VCaP (cell line): Measurements from ENCODE around the gene GRK3.
"Not testable (repeated sequence)": the region's sequence is repeated elsewhere in the genome, so short reads cannot be mapped to it uniquely, and the experiment has no call there.

Source experiments
- H3K27ac ChIP-seq: fragments of 450-650 bp; 2 replicates; pipeline ENCODE4 v1.5.1; 2017
- TF ChIP-seq, protein P1 (sequence below): fragments of 450-650 bp; conservative IDR thresholded peaks from 2 replicates; pipeline ENCODE4 v1.5.1; 2017; ENCODE audit warnings: mild to moderate bottlenecking, moderate library complexity

Gene GRK3

DNA sequence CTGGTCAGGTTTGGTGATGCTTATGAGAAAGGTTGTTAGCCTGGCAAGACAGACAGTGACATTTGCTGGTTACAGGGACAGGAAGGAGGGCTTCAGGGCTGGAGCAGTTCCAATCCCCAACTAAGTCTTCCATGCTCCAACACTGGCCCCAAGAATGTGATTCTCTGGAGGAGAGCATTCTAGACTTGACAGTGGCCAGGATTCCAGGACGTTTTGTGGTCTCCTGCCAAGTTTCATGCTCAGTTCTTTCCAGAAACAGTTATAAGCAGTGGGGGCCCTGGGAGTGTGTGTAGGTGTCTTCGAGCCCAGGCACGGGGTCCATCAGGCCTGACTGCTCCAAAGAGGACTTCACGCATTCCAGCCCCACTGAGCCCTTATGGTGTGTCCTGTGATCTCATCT lies 8.9 kb upstream of the GRK3 start:
- H3K27ac ChIP-seq: peak overlapping the region; percentile 34; the same call in 1 of the 2 replicates
- TF ChIP-seq, protein P1, sequence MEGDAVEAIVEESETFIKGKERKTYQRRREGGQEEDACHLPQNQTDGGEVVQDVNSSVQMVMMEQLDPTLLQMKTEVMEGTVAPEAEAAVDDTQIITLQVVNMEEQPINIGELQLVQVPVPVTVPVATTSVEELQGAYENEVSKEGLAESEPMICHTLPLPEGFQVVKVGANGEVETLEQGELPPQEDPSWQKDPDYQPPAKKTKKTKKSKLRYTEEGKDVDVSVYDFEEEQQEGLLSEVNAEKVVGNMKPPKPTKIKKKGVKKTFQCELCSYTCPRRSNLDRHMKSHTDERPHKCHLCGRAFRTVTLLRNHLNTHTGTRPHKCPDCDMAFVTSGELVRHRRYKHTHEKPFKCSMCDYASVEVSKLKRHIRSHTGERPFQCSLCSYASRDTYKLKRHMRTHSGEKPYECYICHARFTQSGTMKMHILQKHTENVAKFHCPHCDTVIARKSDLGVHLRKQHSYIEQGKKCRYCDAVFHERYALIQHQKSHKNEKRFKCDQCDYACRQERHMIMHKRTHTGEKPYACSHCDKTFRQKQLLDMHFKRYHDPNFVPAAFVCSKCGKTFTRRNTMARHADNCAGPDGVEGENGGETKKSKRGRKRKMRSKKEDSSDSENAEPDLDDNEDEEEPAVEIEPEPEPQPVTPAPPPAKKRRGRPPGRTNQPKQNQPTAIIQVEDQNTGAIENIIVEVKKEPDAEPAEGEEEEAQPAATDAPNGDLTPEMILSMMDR: no peak

GRCh38 chr22:25557218-25557617 lies 7.3 kb upstream of the GRK3 start:
- H3K27ac ChIP-seq: no peak overlapping the region
- TF ChIP-seq, protein P1: no peak

DNA sequence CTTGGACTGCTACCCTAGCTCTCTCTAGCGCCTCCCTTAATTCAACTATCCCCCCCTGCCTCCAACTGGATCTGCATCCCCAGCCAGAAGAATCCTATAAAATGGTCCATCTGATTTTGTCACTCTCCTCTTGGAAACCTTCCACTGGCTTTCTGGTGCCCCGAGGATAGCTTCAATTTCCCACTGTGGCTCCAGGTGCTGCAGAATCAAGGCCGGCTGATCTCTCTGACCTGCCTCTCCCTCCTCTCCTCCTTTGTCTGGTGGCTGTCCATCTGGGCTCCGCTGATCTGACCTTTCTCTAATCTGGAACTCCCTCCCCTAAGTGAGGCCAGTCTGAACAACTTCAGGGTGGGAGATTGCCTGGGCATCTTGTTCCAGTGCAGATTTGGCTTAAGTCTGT lies 6.1 kb upstream of the GRK3 start:
- H3K27ac ChIP-seq: no peak overlapping the region
- TF ChIP-seq, protein P1: no peak

- H3K27ac ChIP-seq: not testable (repeated sequence)
These were observed 4.6 kb upstream of the GRK3 start for GRCh38 chr22:25559910-25560309.

GRCh38 chr22:25561182-25561581 lies 3.3 kb upstream of the GRK3 start:
- not testable (repeated sequence) for H3K27ac ChIP-seq

GRCh38 chr22:25561927-25562326 lies 2.5 kb upstream of the GRK3 start:
- H3K27ac ChIP-seq: not testable (repeated sequence)

- peak overlapping the region; percentile 81; the same call in 1 of the 2 replicates for H3K27ac ChIP-seq
These were observed 1.3 kb upstream of the GRK3 start for GRCh38 chr22:25562966-25563760.

DNA sequence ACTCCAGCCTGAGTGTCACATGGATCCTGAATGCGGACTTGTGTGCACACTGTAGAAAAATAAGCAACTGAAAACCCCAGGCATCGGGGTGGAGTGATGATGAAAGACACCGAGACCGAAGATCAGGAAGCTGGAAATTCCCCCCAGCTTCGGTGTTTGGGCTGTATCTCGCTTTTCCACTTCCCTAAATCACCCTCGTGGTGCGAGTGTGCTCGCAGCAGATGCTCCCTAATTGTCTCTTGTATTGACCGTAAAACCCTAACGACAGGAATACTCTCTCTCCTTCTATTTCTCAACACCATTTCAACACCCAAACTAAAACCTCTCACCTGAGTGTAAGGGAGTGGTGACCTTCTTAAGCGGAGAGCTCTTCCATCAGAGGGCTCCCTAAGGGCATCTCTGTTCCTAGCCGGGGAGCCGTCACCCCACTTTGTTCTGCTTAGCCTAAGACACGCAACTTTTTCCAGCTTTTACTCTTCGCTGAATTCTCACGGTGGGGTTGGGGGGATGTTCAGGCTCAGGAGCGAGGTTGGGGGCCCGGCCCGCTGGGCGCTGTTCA lies 635 bp upstream of the GRK3 start:
- peak overlapping the region; percentile 81 for H3K27ac ChIP-seq
- TF ChIP-seq, protein P1: no peak

GRCh38 chr22:25564979-25565677 lies 653 bp downstream of the GRK3 start:
- TF ChIP-seq, protein P1: no peak
- H3K27ac ChIP-seq: peak overlapping the region; percentile 81
